ENCODE results near the gene DMBX1. TPM values are rescaled to one million over a fixed set of nuclear protein-coding genes. Genes with fewer than 3 reads are reported as not detected.

Gene DMBX1
- total RNA-seq, 1 donor from 2014 or later: not detected

- no peak for DNase-seq
These were observed 28.4 kb upstream of the DMBX1 start for GRCh38 chr1:46461017-46461808.

DNA sequence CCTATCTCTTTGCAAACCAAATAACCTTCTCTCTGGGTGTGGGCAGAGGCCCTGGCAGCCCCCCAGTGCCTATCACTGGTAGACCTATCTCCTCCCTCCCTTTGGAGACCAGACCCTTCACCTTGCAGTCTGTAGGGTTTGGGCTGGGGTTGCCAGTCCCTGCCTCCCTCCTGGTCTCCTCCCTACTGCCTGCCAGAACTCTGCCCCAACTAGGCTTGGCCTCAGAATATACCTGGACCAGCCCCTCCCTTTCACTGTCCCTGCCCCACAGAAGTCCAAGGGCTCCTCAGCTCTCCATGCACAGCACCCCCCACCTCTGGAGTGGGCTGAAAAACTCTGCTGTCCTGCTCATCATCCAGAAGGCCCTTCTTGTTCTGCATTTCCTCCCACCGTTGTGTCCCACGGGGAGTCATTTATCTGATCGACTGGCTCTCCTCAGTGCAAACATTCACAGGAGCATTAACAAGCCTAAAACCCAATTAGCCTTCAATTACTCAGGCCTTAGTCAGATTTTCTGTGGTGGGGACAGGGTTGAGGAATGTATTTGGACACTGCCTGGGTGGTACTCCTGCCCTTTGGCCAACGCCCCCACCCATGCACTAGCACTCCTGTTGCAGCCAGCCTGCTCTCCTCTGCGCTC is 27.7 kb upstream of the DMBX1 start:
- DNase-seq: no peak

- no peak for DNase-seq
These were observed 25.6 kb upstream of the DMBX1 start for GRCh38 chr1:46464013-46464548.

- DNase-seq: no peak
These were observed 24.7 kb upstream of the DMBX1 start for GRCh38 chr1:46464915-46465314.

DNA sequence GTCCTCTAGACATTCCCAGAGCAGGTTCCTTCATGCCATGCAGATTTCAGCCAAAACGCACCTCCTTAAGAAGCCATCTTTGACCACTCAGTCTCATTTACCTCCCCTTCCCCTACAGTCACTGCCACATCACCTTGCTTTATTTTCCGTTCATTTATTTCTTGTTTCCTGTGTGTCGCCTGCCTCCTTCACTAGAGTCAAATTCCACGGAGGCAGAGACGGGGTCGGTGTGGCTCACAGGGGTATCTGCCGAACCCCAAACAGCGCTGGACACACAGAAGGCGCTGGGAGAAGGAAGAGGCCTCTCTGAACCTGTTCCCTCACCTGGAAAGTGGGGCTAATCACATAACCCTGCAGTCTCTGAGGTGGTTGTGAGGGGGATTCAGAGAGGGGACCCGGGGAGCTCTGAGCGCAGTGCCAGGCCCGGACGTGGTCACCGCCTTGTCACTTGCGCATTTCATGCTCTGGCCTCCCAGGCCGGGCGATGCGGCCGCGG is 23.6 kb upstream of the DMBX1 start:
- no peak for DNase-seq

DNA sequence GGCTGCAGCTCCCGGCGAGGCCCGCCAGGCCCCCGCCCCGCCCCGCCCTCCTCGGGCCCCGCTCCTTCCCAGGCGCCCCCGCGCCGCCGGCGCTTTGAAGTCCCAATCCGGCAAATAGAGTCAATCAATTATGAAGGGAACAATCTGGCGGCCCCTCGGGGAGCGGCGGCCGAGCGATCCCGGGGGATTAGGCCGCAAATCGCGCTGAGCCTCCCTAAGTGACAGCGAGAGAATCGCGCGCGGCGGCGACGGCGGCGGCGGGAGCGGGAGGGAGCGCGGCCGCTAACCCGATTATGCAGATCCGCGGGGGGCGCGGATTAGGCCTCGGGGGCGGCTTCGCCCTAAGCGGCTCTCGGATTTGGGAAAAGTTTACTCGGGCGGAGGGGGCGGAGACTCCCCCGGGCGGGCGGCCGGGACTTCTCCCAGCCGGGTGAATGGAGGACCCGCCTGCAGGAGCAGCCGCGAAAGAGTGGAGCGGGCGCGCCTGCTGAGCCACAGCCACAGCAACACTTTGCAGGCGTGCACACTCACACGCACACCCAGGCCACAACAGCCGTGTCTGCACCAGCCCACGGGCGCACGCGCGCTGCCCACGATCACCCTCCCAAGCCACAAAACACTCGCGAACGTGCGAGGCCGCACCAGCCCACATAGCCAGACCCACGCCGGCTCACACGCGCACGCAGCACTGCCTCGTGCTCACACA is 23.0 kb upstream of the DMBX1 start:
- DNase-seq: peak; percentile 17

DNA sequence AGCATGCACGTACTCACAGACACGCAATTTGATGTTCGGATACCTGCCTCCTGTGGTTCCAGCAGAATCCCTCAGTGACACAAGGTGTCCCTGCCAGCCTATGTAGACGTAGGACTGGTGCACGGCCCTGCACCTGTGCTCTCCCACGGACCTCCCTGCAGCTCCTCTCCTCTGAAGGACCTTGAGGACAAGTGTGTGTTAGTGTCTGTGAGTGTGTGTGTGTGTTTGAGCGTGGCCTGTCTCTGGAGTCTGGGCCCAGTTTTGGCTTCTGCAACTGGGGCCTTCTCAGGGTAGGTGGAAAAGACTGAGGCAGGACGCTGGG is 22.5 kb upstream of the DMBX1 start:
- DNase-seq: no peak

DNA sequence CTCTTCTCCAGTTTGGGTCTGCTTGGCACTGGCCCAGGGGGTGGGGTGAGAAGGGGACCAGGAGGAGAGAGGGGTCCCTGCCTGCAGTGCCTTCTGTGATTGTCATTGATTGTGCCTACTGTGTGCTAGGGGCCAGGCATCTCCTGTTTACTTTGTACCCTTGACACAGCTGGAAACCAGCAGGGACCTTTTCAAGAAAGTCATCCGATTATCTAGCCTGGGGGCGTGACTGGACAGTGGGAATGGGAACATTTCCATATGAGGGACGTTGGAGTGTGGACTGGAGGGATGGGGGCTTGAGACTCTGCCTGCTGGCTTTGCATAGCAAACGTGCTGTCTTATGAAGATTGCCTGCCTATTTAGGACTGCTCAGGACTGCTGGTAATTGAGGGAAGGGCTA is 19.8 kb upstream of the DMBX1 start:
- no peak for DNase-seq

GRCh38 chr1:46471848-46472492 is 17.7 kb upstream of the DMBX1 start:
- DNase-seq: no peak

DNA sequence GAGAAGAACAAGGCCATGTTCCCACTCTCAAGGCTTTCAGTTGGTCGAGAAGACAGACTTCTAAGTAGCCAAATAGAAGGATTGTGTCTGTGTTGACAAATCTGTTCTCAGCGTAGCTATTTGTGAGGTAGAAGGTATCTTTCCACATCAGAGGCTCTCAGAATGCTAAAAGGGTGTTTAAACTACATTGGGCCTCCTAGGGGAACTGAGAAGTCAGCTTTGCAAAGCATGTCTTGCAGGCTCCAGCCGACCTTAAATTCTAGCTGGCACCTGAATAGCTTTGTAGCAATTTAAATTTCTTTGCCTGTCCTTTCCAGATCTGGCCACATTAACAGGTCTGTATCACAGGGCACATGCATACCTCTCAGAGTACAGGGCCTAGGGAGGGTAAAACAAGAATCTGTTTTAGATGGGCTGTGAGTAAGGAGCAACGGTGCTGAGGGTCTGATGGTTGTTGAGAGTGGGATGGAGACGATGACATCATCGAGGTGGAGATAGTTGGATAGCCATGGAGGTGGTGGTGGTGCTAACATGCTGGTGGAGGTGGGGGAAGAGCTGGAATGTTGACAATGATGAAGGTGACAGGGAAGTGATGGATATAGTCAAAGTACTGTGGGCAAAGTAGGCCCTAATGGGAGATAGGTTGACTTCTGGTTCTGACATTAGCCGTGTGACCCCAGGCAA is 17.0 kb upstream of the DMBX1 start:
- DNase-seq: no peak

- DNase-seq: no peak
These were observed 15.6 kb upstream of the DMBX1 start for GRCh38 chr1:46473991-46474390.

DNA sequence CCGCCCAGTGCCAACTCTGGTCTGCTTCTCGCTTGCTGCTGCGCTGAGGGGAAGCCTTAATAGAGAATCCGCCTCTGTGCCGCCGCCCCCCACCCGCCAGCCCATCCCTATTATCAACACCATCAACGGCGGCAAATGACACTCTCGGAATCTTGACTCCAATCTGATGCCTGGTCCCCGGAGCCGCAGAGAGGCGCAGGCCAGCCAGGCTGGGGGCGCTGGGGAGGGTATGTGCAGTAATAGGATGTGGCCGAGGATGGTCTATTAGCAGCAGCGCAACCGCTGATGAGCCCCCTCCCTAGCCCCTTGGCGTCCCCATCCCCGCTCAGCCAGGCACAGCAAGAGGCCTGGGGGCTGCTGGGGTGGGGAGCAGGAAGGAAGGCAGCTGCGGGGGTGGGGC is 15.1 kb upstream of the DMBX1 start:
- DNase-seq: no peak

- DNase-seq: no peak
These were observed 13.0 kb upstream of the DMBX1 start for GRCh38 chr1:46476673-46477072.

- peak; percentile 76 for DNase-seq
These were observed 12.3 kb upstream of the DMBX1 start for GRCh38 chr1:46477153-46477929.

- DNase-seq: no peak
These were observed 10.7 kb upstream of the DMBX1 start for GRCh38 chr1:46478721-46479485.

DNA sequence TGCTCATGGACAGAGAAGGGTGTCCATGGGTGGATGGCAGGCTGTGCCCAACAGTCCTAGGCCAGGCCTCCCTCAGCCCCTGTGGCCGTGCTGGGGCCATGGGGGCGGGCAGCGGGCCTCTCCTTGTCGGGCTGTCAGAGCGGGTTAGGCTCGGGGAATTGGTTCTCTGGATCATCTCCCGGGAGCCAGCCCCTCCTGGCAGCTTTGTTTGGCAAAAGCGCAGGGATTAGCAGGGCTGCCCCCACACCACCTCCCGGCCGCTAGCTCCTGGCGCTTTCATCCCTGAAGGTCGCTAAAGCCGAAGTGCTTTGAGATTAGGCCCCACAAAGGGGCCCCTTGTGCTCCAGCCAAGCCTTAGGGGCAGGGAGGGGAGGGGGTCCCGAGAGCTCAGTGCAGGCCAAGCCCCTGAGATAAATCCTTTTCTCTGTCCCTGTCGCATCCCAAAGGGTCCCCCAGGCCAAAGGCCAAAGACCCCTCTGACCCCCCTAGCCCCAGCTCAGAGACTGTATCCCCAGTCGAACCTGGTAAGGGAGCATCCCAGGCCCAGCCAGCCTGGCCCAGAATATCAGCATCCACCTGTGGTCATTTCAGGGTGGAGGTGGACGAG is 9.8 kb upstream of the DMBX1 start:
- no peak for DNase-seq

- DNase-seq: no peak
These were observed 8.5 kb upstream of the DMBX1 start for GRCh38 chr1:46480959-46481646.

DNA sequence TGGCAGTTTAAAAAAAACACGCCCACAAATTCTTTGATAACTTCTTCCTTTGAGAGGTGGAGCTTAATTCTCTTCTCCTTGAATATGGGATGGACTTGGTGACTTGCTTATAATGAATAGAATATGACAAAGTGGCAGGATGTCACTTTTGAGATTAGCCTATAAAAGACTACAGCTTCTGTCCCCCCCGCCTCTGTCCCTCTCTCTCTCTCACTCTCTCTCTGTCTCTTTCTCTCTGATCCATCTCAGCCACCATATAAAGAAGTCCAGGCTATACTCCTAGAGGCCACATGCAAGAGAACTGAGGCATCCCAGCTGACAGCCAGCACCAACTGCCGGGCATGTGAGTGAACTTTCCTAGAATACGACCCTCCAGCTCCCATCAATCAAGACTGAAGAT is 7.7 kb upstream of the DMBX1 start:
- DNase-seq: no peak

- no peak for DNase-seq
These were observed 6.0 kb upstream of the DMBX1 start for GRCh38 chr1:46483589-46483988.
